Sigmoid colon (tissue), 7 donors: ENCODE data around the gene RNF144A. TPM values are rescaled to one million over a fixed set of nuclear protein-coding genes. Genes with fewer than 3 reads are reported as not detected.

Experiments
- DNase-seq: peaks from one replicate; pipeline ENCODE4 v3.0.0-alpha.2; 2019
- H3K27ac ChIP-seq, 4 donors: fragments of 200-600 bp; sonication (generic); one replicate each; pipeline ENCODE4 v1.5.1; 2016 to 2019; ENCODE audit warnings: mild to moderate bottlenecking in 1 of 4
- H3K27me3 ChIP-seq, 3 donors: fragments of 200-600 bp; sonication (generic); one replicate each; pipeline ENCODE4 v1.5.1; 2019; ENCODE audit warnings: mild to moderate bottlenecking in 1 of 3
- H3K36me3 ChIP-seq, 4 donors: fragments of 200-600 bp; sonication (generic); one replicate each; pipeline ENCODE4 v1.5.1; 2016 to 2019
- H3K4me1 ChIP-seq, 4 donors: fragments of 200-600 bp; sonication (generic); one replicate each; pipeline ENCODE4 v1.5.1; 2017 to 2019
- H3K4me3 ChIP-seq, 4 donors: fragments of 200-600 bp; sonication (generic); one replicate each; pipeline ENCODE4 v1.5.1; 2017 to 2019; ENCODE audit warnings: mild to moderate bottlenecking in 2 of 4, moderate library complexity in 1 of 4
- H3K9me3 ChIP-seq, 4 donors: fragments of 200-600 bp in 3 of 4; sonication (generic) in 3 of 4; one replicate each; pipeline versions ENCODE4 v1.5.1 to v1.6.1; 2013 to 2019
- EP300 ChIP-seq, 4 donors: sonication (generic); formaldehyde crosslinking; IDR thresholded peaks; one replicate each; pipeline ENCODE4 v1.6.1; 2017; ENCODE audit warnings: antibody characterized with exemption in 4 of 4
- POLR2A ChIP-seq, 2 donors: fragments of 450-650 bp; IDR thresholded peaks; one replicate each; pipeline ENCODE4 v1.6.1; 2016; ENCODE audit warnings: antibody characterized with exemption in 2 of 2, mild to moderate bottlenecking in 2 of 2, moderate library complexity in 2 of 2
- POLR2AphosphoS5 ChIP-seq, 4 donors: sonication (generic); formaldehyde crosslinking; IDR thresholded peaks; one replicate each; pipeline ENCODE4 v1.6.1; 2017; ENCODE audit warnings: antibody characterized with exemption in 4 of 4
- WGBS, 2 donors: extraction: QIAGEN DNeasy Blood & Tissue Kit; methylation state at CpG; one replicate each; pipeline ENCODE4 v1.1.7; 2013; 5-methylcytosine and 5-hydroxymethylcytosine counted together
- intact Hi-C: fragments of 100-400 bp; cut with DNase I; formaldehyde crosslinking; loops from one replicate; pipeline ENCODE4 v1.15.1; 2023
- polyA plus RNA-seq, 3 donors: library from polyadenylated mRNA; stranded (reverse); fragments of 200-250 nt; gene quantifications; one replicate each; pipeline ENCODE4 v1.2.3, GENCODE V29; 2013
- total RNA-seq, 4 donors: library from RNA; depleted of rRNA; stranded (reverse); fragments of >200 nt; gene quantifications; one replicate each; pipeline ENCODE4 v1.1.0, GENCODE V29; 2016
- TF ChIP-seq, protein P1 (sequence below), 4 experiments: fragments of 450-650 bp in 3 of 4; fragments of 200-600 bp in 1 of 4; IDR thresholded peaks; one replicate each; pipeline ENCODE4 v1.5.1; 2016 to 2019; ENCODE audit warnings: antibody characterized with exemption in 4 of 4, mild to moderate bottlenecking in 3 of 4, moderate library complexity in 2 of 4
- donor health status: healthy with polysubstance abuse.
- donor health status: Bipolar disorder and iron deficiency.
- donor health status: healthy.

The RNF144A gene
- total and polyA plus RNA-seq, 7 donors = 4.8 to 14.2 (median 12.1) TPM

DNA sequence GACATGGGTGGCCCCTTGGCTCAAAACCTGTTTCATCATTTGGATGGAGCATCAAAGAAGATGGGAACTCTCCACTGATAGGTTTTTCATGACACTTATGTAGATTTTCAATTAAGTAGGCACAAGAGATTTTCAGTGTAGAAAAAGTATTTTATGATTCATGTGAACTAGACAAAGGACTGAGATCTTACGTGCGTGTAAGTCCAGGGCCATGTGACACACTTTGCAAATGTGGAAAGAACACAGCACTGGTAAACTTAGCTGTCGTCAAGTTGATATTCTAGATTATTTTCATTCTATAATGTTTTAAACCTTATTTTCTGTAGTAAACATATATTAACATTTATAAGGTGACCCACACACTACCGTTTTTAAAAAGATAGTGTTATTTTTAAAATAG is 37.4 kb downstream of the RNF144A start:
- TF ChIP-seq POLR2AphosphoS5 (IDR thresholded peaks at IDR 0.05) (no peak), POLR2A (IDR thresholded peaks at IDR 0.05) (no peak), EP300 (IDR thresholded peaks at IDR 0.05) (no peak)
- Histone ChIP-seq H3K27ac (no peak overlapping the region), H3K27me3 (no peaks in the 10 kb centered on the region), H3K9me3 (no peaks in the 10 kb centered on the region), H3K4me3 (no peak overlapping the region), H3K4me1 (peaks cover 0 to 10% (median 0%) of the 10 kb centered on the region in 4 donors), H3K36me3 (no peaks in the 10 kb centered on the region)
- 89 to 94% methylated on average over 4 of the region's 4 CpGs for WGBS, 2 donors
- DNase-seq = no peak
- intact Hi-C loops = no loop called here

- intact Hi-C loops = no loop called here
These were observed 38.4 kb downstream of the RNF144A start for GRCh38 chr2:6955511-6956136.

DNA sequence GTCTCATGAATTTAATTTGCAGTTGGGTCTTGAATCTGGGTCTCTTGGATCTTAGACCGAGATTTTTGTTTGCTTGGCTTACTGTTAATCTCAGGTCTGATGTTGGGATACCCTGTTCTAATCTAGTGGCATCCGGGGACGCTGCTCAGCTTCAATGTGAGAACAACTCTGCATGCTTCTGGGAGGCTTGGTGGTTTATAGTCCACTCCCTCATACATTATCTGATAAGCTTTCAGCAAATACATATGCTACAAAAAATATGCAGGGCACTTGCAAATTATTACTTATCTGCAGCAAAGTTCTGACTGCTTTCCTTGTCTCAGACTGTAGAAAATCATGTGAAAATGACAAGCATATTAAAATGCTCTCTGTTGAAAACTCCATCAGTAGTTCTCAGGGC is 39.4 kb downstream of the RNF144A start:
- no peak overlapping the region for H3K27ac ChIP-seq
- intact Hi-C loops = no loop called here
- TF ChIP-seq, protein P1, sequence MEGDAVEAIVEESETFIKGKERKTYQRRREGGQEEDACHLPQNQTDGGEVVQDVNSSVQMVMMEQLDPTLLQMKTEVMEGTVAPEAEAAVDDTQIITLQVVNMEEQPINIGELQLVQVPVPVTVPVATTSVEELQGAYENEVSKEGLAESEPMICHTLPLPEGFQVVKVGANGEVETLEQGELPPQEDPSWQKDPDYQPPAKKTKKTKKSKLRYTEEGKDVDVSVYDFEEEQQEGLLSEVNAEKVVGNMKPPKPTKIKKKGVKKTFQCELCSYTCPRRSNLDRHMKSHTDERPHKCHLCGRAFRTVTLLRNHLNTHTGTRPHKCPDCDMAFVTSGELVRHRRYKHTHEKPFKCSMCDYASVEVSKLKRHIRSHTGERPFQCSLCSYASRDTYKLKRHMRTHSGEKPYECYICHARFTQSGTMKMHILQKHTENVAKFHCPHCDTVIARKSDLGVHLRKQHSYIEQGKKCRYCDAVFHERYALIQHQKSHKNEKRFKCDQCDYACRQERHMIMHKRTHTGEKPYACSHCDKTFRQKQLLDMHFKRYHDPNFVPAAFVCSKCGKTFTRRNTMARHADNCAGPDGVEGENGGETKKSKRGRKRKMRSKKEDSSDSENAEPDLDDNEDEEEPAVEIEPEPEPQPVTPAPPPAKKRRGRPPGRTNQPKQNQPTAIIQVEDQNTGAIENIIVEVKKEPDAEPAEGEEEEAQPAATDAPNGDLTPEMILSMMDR (IDR thresholded peaks at IDR 0.05) = no peak
- TF ChIP-seq POLR2AphosphoS5 (IDR thresholded peaks at IDR 0.05) = no peak
- no peak for TF ChIP-seq EP300 (IDR thresholded peaks at IDR 0.05)
- no peak for TF ChIP-seq POLR2A (IDR thresholded peaks at IDR 0.05)
- H3K27me3 ChIP-seq = no peaks in the 10 kb centered on the region
- H3K9me3 ChIP-seq = no peaks in the 10 kb centered on the region
- no peak for DNase-seq
- 61 to 83% methylated on average over 3 of the region's 3 CpGs for WGBS, 2 donors
- no peaks in the 10 kb centered on the region for H3K36me3 ChIP-seq
- H3K4me1 ChIP-seq = peaks cover 0 to 23% (median 14%) of the 10 kb centered on the region in 4 donors
- no peak overlapping the region for H3K4me3 ChIP-seq

More at GRCh38 chr2:6955511-6956136, 38.4 kb downstream of the RNF144A start:
- WGBS, 2 donors = 39 to 73% methylated on average over 2 of the region's 2 CpGs
- Histone ChIP-seq H3K27ac (no peak overlapping the region), H3K36me3 (no peaks in the 10 kb centered on the region), H3K4me1 (peaks cover 0 to 17% (median 5%) of the 10 kb centered on the region in 4 donors), H3K4me3 (no peak overlapping the region), H3K9me3 (no peaks in the 10 kb centered on the region), H3K27me3 (no peaks in the 10 kb centered on the region)
- TF ChIP-seq POLR2A (IDR thresholded peaks at IDR 0.05) (no peak), EP300 (IDR thresholded peaks at IDR 0.05) (no peak), POLR2AphosphoS5 (IDR thresholded peaks at IDR 0.05) (no peak)
- TF ChIP-seq, protein P1 (IDR thresholded peaks at IDR 0.05) = no peak
- DNase-seq = no peak

GRCh38 chr2:6957031-6957714 is 40.0 kb downstream of the RNF144A start:
- WGBS, 2 donors = 91% methylated on average over 9 of the region's 9 CpGs

More at GRCh38 chr2:6957031-6957714, 40.0 kb downstream of the RNF144A start:
- no peak for DNase-seq
- intact Hi-C loops = no loop called here
- Histone ChIP-seq H3K4me3 (no peak overlapping the region), H3K4me1 (peaks cover 0 to 23% (median 15%) of the 10 kb centered on the region in 4 donors), H3K9me3 (no peaks in the 10 kb centered on the region), H3K27me3 (no peaks in the 10 kb centered on the region), H3K27ac (no peak overlapping the region), H3K36me3 (no peaks in the 10 kb centered on the region)
- TF ChIP-seq EP300 (IDR thresholded peaks at IDR 0.05) = no peak
- no peak for TF ChIP-seq POLR2AphosphoS5 (IDR thresholded peaks at IDR 0.05)
- TF ChIP-seq POLR2A (IDR thresholded peaks at IDR 0.05) = no peak
- TF ChIP-seq, protein P1 (IDR thresholded peaks at IDR 0.05) = no peak
